Activated CD4-positive, alpha-beta T cell treated with anti-CD3 and anti-CD28 coated beads, Interleukin-2, amount 50 U/mL, for 16 hours (primary cell): Measurements from ENCODE around the gene ZCCHC10.
"Not testable (repeated sequence)": the region's sequence is repeated elsewhere in the genome, so short reads cannot be mapped to it uniquely, and the experiment has no call there.

ENCODE experiments used
- DNase-seq: peaks from one replicate; pipeline ENCODE4 v3.0.0-alpha.2; 2020

Gene ZCCHC10

GRCh38 chr5:132972436-132972828 is 53.9 kb downstream of the ZCCHC10 start:
- DNase-seq, result not testable (repeated sequence)

DNA sequence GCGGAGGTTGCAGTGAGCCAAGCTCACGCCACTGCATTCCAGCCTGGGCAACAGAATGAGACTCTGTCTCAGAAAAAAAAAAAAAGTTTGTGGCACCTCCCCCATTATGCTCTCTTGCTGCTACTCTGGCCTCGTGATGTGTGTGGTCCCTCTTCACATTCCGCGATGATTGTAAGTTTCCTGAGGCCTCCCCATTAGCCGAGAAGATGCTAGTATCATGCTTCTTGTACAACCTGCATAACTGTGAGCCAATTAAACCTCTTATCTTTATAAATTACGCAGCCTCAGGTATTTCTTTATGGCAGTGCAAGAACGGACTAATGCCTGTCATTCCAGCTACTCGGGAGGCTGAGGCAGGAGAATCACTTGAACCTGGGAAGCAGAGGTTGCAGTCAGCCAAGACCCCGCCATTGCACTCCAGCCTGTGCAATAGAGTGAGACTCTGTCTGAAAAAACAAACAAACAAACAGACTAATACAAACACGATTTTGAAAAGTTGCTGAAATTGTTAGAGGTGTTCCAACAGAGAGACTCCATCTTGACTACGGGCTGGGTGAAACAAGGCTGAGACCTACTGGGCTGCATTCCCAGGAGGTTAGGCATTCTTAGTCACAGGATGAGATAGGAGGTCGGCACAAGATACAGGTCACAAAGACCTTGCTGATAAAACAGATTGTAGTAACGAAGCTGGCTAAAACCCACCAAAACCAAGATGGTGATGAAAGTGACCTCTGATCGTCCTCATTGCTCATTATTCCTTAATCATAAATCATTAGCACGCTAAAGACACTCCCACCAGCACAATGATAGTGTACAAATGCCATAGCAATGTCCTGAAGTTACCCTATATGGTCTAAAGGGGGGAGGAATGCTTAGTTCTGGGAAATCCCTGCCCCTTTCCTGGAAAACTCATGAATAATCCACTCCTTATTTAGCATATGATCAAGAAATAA is 54.6 kb downstream of the ZCCHC10 start:
- no peak for DNase-seq

- no peak for DNase-seq
Measured at GRCh38 chr5:132965120-132965519, 61.2 kb downstream of the ZCCHC10 start.

DNA sequence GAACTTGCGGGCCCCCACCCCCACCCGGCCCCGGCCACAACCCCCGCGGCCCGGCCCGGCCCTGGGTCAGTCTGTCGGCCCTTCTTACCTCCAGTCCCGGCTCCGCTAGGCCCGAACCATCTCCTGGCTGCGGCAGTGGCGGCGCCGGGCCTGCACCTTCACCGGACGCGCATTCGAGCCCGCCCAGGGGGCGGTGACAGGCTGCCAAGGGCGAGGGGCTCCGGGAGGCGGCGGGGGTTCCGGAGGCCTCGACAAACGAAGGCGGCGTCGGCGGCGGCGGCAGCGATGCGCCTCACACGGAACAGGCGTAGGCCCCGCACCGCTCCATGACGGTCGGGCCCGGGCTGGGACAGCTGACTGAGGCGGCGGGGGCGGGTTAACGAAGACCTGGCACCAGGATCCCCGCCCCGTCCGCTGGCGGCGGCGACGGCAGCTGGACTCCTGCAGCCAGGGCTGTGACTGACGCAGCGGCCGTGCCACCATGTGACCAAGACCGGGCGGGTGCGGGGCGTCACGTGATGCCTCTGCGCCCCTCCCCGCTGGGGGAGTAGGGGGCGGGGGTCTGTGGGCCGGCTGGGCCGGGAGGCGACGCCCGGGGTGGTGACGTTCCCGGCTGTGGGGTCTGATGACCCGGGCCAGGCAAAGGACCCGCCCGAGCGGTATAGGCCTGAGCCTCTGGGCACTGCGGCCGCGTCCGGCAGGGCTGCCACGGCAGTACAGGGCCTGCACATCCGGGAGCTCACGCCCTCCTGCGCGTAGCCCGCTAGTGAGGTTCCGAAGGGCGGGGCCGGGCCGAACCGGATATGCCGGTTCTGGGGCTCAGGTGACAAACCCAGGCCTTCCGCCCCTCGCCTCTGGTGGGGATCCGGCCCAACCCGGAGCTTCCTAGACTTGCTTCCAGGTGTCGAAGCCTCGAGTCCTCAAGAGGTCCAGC is 62.9 kb downstream of the ZCCHC10 start, which contains the start of gene AFF4:
AFF4 (minus strand) TSS at position 464 of the 934 bp plus-strand sequence. CDS start 26,445 bp downstream, outside the sequence.
- peak; percentile 93 for DNase-seq

DNA sequence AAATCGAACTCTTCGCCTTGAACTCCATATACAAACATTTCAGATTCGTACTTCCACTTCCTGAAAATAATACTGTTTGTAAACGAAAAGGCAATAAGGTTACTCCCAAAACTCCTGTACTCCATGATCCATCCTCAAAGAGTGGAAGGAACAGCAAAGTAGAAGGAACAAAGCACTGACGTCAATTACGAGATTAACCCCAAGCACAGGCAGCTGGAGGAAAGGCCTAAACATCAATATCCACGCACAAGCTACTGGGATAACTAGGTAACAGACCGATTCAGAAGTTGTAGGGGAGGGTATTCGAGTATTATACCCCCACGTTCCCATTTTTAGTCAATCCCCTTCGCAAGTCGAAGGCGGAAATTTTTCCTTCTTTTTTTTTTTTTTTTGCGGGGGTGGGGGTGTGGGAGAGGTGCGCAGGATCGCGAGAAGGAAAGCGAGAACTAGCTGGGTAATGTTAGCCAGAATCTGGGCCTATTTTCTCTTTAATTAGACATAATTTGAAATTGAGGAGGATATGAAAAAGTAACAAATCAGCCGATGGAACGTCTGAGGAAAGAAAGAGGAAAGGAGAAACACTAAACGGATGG is 63.8 kb downstream of the ZCCHC10 start:
- DNase-seq, result peak; percentile 19

- no peak for DNase-seq
Measured at GRCh38 chr5:132961887-132962286, 64.5 kb downstream of the ZCCHC10 start.

DNA sequence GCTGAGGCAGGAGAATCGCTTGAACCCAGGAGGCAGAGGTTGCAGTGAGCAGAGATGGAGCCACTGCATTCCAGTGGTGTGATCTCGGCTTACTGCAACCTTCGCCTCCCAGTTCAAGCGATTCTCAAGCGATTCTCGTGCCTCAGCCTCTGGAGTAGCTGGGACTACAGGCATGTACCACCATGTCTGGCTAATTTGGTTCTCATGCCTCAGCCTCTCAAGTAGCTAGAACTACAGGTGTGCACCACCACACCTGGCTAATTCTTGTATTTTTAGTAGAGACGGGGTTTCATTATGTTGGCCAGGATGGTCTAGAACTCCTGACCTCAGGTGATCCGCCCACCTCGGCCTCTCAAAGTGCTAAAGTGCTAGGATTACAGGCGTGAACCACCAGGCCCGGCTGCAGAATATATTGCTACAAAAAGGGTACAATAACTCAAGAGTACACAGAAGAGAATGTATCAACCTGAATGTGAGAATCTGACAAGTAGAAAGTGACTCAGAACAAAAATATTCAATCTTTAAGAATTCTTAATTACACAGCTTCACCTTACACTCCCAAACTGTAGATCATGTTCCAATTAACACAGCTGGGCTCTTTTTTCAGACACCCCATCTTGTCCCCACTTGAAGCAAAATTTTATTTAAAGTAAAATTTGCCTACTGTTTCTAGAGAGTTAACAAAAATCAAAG is 65.1 kb downstream of the ZCCHC10 start:
- not testable (repeated sequence) for DNase-seq

GRCh38 chr5:132956166-132956799 is 70.1 kb downstream of the ZCCHC10 start:
- DNase-seq, result not testable (repeated sequence)

DNA sequence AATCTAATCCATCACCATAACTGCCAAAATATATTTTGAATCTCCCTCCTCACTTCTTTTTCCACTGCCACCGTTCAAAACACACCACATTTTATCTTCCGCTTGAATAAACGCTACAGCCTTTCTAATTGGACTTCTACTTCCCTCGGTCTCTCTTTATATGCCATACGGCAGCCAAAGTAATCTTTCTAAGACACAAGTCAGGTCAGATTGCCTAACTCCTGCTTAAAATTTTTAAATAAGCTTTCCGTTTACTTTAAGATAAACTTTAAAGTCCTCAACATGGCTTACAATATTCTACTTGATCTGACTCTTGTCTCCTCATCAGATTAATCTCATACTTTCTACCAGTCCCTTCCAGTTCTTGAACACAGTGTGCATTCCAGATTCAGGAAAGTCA is 72.6 kb downstream of the ZCCHC10 start:
- no peak for DNase-seq

- no peak for DNase-seq
Measured at GRCh38 chr5:132952829-132953228, 73.5 kb downstream of the ZCCHC10 start.

DNA sequence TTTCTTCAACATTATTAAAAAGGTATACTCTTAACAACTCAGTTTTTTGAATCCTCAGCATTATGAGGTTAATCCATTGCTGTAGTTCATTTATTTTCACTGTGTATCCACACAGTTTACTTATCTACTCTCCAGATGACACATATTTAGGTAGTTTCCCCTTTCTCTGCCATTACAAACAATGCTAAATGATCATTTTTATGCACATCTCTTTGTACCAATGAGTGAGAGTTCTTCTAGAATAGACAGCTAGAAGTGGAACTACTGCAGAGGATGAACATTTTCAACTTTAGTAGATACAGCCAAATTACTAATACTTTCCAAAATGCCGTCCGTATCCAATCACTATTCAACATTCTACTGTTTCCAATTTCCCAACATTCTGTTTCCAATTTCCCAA is 74.5 kb downstream of the ZCCHC10 start:
- DNase-seq, result no peak

- no peak for DNase-seq
Measured at GRCh38 chr5:132949136-132949535, 77.2 kb downstream of the ZCCHC10 start.

GRCh38 chr5:132947671-132948070 is 78.7 kb downstream of the ZCCHC10 start:
- no peak for DNase-seq
